SH-SY5Y (cell line): ENCODE measurements around the gene TMEM116.

Source experiments
- GATA2 ChIP-seq: IDR thresholded peaks from 2 replicates; pipeline ENCODE4 v1.6.1; 2011; ENCODE audit warnings: mild to moderate bottlenecking, low read depth, low read length
- GATA3 ChIP-seq: IDR thresholded peaks from 2 replicates; pipeline ENCODE4 v1.6.1; 2011; ENCODE audit warnings: low read depth, mild to moderate bottlenecking, low read length, moderate library complexity

DNA sequence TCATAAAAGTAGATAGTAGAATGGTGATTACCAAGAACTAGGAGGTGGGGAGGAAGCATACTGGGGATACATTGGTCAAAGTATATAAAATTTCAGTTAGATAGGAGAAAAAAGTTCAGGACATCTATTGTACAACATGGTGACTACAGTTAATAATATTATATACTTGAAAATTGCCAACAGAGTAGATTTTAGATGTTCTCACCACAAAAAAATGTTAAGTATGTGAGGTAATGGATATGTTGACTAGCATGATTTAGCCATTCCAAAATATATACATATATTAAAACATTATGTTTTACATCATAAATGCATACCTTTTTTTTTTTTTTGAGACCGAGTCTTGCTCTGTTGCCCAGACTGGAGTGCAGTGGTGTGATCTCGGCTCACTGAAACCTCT, 31.0 kb downstream of the TMEM116 start:
- TF ChIP-seq GATA2 (no peak), GATA3 (no peak)
